HG03066 (cell line): ENCODE data around the gene AJAP1.

Experiments used
- ATAC-seq: cut with Tn5 transposase; IDR thresholded peaks from one replicate; pipeline ENCODE4 v1.9.1; 2021; ENCODE audit warnings: low read depth; ENCODE audit not compliant: unreplicated experiment

AJAP1 gene

DNA sequence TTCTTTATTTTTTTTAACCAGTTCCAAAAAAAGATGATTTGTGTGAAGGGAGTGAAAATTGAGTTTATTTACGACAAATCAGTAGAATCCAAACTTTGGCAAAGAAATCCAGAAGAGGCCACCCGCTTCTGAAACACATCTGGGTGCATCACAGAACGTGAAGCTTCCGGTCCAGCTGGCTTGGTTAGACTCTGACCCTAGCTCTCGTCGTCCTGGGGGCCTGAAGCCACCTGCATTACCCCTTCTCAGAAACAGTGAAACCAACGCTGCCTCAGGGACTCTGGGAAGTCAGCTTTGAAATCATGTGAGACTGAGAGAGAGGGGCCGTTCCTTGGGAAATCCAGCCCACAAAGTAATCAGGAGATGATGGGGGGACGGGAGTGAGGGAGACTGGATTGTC lies 21.8 kb downstream of the AJAP1 start:
- ATAC-seq: no peak

DNA sequence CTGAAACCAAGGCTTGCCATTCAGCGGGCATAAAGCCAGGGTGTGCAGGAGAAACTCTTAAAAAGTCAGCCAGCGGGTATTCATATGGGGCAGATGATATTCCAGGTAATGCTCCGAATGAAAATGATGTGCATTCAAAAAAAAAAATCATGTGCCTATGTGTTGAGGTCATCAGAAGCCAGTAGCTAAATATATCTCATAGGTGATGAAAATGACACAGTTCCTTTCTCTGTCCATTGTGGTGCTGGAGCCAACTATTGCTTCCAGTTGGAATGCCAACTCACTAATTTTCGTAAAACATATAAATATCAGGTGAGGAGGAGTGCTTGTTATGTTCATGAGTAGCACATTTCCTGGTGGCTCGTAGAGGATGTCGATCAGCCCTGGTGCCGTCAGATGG lies 23.2 kb downstream of the AJAP1 start:
- no peak for ATAC-seq

DNA sequence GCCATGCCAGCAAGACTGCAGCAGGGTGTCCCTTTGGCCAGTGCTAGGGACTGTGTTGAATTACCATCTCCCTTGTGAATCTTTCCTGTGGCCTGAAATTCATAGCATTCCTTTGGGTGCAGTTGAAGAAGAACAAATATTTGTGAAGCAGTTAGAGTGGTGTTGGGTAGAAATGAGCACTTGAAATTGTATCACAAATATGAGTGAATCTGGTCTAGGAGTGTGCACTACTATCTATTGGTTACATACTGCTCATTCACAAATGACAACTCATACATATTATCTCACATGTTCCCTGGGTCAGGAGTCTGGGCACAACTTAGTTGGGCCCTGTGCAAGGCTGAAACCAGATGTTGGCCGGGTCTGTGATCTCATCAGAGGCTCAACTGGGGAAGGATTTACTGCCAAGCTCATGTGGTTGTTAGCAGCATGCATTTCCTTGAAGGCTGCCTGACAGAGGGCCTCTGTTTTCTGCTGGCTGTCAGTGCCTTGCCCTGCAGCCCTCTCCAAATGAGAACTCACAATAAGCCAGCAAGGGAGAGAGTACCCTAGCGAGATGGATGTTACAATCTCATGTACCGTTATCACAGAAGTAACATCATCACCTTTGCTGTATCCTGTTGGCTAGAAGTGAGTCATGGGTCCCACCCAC lies 23.8 kb downstream of the AJAP1 start:
- no peak for ATAC-seq

DNA sequence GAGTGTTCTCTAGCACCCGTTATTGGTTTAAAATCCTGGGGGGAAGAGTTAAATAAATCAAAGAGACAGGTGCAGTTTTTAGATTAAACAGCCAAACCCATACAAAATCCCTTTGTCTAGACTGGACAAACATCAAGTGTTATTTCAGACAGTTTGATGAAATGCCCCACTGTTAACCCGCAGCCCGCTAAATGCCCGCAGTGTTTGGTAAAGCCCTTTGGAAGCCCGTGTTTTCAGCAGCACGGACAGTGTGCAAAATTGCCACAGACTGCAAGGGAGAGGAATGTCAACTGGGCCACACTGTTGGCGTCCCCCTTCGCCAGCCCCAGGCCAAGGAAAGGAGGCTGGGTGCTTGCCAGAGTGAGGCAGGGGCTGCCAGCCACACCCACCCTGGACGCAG lies 26.6 kb downstream of the AJAP1 start:
- ATAC-seq: no peak

DNA sequence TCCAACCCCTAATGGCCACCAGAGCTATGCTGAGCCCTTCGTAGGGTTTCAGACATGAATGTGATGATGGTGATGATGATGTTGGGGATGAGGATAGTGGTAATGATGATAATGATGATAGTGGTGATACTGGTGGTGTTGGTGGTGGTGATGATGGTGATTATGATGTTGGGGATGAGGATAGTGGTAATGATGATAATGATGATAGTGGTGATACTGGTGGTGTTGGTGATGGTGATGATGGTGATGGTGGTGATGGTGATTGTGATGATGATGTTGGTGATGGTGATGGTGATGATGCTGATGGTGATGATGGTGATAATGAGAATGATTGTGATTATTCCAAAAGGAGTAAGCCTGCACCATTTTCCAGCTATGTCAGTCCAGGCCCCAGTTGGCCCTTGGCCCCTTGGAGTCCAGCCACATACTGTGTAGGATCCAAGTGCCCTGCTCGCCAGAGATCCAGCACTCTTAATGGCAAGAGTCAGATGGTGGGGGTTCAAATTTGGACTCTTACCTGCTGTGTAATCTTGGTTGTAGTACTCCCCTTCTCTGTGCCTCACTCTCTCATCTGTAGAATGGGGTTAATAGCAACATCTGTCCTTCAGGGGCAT lies 28.3 kb downstream of the AJAP1 start:
- ATAC-seq: no peak

DNA sequence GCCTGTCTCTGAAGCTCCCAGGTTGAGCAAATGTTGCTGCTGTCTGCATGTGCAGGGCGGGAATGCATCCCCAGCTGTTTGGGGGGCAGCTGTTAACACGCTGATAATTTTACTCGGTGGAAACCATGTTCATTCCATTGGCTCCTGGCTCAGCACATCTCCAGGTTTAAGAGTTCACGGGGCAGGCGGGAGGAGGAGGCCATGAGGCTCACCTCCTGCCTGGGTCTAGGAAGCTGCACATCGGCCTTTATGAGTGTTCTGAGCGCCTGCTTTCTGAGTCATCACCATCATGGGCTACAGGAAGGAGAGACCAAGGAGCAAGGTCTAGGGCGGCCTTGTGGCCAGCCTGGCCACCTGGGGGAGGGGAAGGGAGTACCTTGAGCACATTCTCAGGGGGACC lies 29.7 kb downstream of the AJAP1 start:
- no peak for ATAC-seq

DNA sequence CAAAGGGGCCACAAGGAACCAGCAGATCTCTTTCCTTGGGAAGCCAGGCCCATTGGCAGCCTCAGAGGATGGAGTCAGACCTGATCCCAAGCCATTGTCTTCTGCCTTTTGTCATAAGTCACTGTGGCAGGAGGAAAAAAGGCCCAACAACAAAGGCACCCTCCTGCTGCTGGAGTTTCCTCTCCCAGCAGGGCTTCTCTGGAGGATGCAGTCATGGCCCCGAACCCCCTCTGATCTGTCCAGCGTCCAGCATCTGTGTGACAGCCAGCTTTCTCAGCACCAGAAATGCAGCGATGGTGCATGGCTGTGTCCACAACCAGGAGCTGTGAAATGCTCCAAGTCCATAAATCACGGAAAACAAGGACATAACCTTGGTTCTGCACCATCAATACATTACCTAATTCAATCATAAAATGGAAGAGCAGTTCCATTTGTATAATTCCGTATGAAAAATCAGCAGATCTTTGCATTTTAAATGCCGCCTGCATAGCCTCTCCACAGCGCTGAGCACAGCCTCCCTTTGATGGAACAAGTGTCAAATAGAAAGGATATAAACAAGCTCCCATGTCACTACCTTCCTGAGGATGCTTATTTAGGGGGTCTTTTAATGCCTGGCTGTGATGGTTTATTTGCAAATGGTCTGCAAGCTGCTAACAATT lies 30.6 kb downstream of the AJAP1 start:
- no peak for ATAC-seq

DNA sequence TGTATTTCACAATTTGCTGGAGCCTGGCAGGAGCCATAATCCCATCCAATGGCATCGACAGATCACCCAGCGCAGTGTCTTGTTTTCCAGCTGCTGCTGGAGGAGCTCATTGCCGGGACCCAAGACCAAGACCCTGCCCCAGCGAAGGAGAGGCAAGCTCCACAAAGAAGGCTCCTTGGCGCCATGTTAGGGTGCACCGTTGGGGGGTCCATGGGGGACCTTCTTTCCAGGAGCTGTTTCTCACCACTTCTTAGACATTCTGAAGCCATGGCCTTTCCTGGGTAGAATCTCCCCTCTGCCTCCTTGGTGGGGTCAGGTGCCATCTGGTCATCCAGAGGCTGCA lies 31.1 kb downstream of the AJAP1 start:
- no peak for ATAC-seq

DNA sequence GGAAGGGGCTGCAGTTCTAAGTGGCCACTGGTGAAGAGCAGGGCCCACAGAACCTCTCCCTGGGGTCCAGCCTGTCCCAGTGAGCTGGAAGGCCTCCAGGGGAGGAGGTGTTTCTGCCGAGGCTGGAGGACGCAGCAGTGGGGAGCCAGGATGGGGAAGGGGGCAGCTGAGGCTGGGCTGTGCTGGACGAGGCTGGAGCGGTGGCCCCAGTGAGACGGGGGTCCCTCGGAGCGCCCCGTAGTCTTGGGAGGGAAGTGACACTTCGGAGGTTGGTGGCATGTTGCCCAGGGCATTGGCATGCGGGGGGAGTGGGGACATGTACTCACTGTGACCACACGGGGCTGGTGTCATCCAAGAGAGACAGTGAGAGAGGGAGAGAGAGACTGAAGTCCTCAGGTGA lies 33.5 kb downstream of the AJAP1 start:
- no peak for ATAC-seq

DNA sequence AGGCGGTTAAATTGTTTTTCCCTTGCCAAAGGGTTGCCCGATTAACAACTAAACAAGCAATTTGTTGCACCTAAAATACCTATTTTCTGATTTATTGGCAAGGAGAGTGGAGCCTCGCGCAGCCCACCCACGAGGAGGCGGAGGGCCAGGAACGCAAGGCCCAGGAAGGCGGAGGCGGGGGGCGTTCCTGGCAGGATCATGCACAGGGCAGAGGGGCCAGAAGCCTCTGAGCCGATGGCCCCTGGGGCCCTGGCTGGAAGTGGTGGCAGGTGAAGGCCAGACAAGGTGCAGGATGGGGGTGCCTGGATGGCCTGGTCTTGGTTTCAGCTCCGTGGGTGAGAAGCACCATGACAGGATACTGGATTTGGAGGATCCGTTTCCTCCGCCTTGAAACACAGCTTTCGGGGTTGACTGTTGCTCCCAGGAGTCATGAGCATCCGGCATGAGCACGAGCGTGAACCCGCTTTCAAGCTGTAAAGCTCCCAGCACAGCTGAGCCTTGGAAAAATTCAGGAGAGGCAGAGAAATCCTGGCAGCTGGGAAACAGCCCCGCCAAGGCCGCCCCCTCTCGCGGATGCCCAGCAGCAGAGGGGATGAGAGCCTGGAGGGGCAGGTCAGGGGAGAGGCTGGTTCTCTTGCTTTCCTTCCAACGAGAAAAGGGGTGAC lies 35.0 kb downstream of the AJAP1 start:
- no peak for ATAC-seq

DNA sequence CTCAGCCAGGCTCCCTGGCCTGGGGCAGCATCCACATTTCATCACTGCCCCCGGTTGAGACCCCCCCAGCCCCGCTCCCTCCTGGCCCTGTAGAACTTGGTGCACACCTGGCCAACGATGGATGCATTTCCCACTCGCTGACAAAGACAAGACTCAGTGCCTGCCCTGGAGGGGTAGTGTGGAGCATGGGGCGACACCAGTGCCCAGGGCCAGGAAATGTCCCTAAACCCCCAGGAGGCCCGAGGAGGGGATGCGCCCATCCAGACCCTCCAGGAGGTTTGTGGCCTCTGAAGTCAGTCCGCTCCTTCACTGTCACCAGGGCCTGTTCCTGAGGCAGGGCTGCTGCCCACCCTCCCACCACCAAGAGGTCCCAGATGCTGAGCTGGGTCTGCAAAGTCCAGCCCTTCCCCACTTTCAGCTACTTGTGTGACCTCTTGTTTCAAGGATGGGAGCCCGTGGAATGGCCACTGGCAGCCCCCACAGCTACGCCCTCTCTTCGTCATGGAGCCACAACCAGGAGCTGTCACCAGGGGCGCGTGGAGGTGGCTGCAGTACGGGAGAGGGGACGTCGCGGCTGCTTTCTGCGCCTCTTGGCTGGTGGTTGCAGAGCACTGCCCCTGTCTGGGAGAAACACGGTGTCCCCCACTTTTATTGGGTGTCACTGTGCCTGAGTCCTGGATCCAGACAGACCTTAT lies 35.7 kb downstream of the AJAP1 start:
- no peak for ATAC-seq

DNA sequence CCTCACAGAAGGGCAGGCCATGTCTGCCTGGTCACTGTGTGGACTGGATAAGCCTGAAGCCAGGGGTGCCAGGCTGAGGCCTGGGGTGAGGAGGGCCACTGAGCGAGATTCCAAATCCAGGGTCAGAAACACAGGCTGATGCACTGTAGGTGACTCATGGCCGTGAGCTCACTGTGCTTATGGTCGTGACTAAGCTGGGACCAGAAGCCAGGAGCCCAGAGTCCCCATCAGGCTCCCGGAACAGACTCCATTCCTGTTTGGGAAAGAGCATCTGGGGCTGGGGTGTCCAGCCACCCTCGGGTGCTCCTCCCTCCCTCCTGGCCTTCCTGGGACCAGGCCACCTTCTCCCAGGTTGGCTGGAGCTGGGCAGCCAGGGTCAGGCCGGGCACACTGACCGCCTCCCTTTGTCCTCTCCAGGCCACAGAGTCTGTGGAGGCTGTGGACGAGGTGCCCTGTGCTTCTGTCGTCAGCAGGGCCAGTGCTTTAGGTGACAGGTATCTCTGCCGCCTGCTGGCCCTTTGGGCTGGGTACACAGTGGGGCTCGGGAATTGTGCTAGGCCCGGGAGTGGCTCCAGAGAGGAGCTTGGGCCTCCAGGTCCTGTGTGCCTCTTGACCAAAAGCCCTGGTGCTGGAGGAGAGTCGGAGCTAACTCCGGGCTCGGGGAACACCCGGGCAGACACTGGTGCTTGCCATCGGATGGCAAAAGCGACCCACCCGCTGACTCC lies 36.7 kb downstream of the AJAP1 start:
- ATAC-seq: no peak

DNA sequence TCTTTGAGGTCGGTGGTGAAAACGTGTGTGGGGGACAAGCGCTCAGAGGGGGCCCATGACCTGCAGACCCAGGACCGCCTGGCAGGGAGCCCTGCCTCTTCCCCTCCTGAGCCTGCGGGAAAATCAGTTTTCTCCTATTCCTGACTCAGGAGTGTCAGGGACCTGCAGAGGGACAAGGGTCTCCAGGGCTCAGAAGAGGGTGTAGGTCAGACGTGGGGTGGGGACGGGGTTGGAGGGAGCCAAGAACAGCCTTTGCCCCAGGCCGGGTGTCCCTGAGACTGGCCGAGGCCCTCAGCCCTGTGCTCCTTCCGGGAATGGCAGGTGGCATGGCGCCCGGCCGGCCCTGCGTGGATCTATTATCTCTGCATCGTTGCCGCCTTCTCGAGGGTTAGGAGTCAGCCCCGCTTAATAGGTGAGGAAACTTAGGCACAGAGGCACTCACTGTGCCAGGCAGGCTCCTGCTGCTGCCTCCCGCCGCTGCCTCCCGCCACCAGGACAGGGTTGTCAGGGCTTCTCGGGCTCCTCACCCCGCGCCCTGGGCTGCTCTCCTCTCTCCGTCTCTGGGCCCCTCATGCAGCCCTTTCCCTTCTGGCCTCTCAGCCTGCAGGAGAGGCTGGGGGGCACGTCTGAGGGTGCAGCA lies 37.5 kb downstream of the AJAP1 start:
- no peak for ATAC-seq

DNA sequence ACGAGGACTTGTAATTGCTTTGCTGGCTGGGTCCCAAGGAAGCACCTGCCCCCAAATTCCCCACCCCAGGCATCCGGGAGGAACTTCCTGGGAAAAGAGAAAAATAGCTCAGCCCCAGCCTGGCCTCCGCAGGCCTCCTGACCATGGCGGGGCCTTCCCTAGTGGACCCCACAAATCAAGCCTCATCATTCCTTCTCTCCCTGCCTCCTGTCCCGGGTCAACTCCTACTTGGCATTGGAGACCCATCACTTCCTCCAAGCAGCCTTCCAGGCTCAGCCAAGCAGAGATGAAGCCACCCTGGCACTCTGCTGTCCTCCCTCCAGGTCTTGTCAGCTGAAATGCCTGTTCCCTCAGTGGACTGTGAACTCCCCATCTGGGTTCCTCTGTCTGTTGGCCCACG lies 38.0 kb downstream of the AJAP1 start:
- ATAC-seq: no peak

DNA sequence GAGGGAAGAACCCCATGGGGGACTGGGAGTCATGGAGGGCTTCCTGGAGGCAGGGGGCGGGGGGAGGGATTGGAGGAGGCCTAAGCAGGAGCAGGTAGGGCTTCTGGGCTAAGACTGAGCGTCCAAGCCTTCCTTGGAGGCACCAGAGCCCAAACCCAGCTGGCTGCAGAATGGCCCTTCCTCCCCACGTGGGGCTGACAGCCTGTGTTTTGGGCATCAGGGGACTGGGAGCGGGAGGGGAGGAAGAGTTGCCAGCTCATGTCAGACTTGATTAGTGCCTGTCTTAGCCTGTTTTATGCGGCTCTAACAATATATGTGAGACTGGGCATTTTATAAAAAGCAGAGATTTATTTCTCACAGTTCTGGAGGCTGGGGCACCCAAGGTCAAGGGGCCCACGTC lies 38.9 kb downstream of the AJAP1 start:
- no peak for ATAC-seq

DNA sequence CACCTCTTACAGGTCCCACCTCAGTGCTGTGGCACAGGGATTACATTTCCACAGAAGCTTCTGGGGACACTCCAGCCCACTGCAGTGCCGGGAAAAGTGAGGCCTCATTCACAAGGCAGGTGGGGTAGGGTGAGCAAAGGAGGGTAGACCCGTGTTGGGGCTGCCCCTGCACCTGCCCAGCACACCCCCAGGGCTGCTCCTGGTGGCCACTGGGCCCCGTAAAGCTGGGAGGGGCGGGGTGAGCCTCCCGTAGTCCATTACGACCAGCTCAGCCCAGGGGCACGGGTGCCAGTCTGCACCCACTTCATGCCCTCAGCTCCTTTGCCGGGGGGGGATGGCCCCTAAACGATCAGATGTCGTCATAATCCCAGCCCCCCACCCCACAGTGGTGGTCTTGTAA lies 39.5 kb downstream of the AJAP1 start:
- ATAC-seq: no peak

DNA sequence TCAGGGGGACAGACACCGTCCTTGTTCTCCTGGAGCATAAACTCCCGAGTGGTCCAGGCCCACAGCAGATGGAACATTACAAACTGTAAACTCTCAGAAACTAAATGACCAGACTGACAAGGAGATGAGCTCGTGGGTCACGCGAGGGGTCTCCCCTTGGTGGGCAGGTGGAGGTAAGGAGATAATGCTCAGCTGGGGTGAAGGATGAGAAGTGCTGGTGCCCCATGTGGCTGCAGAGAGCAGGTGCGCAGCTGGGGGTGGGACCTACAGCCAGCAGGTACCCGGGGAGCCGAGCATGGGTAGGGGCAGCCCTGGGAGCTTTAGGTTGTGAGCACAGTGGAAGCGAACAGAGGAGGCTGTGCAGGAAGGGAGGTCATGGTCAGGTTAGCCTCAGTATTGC lies 40.1 kb downstream of the AJAP1 start:
- no peak for ATAC-seq

DNA sequence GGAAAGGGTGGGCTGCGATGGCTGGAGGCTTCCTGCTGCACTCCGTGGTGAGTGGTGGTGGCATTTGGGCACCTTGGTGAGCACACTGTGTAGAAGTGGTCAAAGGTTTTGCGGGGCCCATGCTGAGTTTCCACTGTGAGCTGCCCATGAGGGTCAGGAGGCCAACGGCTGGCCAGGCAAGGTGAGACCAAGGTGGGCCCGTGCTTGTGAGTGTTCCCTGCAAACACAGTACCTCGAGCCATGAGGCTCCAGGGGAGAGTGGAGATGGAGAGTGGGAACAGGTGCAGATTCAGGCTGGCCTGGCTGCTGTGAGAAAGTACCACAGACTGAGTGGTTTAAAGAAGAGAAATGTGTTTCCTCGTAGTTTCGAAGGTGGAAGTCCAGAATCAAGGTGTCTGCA lies 40.8 kb downstream of the AJAP1 start:
- no peak for ATAC-seq

DNA sequence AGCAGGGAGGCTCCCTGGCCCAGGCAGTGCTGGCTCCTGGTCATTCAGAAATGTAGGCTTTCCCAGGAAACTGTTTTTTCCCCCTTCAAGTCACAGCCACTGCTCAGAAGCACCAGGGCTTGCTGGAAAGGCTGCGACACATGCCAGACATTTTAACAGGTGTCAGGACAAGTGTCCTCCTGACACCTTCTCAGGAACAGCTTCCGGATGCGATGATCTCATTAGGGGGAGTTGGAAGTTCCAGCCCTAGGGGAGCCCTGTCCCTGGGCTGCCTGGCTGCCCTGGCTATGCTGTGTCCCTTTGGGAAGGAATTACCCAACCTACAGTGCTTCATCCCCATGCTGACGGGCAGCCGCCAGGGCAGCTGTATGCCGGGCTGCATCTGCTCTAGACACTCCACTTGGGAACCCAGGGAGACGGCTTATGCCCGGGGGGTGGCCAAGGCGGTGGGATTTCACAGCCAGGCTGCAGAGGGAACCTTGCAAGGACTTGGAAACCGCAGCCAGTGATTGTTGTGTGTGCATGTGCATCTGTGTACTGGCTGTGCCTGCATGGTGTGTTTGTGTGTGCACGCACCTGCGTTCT lies 41.8 kb downstream of the AJAP1 start:
- ATAC-seq: no peak

DNA sequence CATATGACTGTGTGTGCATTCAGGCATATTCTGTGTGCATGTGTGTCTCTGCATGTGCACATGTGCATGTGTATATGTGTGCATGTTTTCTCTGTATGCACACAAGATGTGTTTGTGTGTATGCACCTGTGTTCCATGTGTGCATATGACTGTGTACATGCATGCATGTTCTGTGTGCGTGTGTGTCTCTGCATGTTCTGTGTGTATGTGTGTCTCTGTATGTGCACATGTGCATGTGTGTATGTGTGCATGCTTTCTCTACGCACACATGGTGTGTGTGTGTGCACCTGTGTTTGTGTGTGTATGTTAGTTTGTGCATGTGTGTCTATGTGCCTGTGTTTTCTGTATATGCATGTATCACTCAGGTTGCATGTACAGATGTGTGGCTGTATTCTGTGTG lies 42.3 kb downstream of the AJAP1 start:
- no peak for ATAC-seq
